Activated T-helper 1 cell treated with anti-CD3 and anti-CD28 coated beads, Interleukin-12 subunit alpha, Interleukin-12 subunit beta, Interleukin-2, Interleukin-4 antibody, amounts not matched to agents 30 ng/mL and 10 ng/mL and 1 ng/mL, durations not matched to agents 14 hours and 24 hours and 36 hours (primary cell): ENCODE results near the gene EHF. TPM values are rescaled to one million over a fixed set of nuclear protein-coding genes. Genes with fewer than 3 reads are reported as not detected.

ENCODE experiments used
- DNase-seq: peaks from one replicate; pipeline ENCODE4 v3.0.0; 2021; ENCODE audit warnings: low spot score
- H3K27ac Mint-ChIP-seq: one replicate; pipeline ENCODE4 v1.8.0; 2021; ENCODE audit warnings: mild to moderate bottlenecking, mixed read lengths
- H3K27me3 Mint-ChIP-seq: one replicate; pipeline ENCODE4 v1.8.0; 2022; ENCODE audit warnings: mild to moderate bottlenecking, moderate library complexity, mixed read lengths; ENCODE audit not compliant: insufficient read depth
- H3K36me3 Mint-ChIP-seq: one replicate; pipeline ENCODE4 v1.8.0; 2021; ENCODE audit warnings: low read depth, mixed read lengths
- H3K4me1 Mint-ChIP-seq: one replicate; pipeline ENCODE4 v1.8.0; 2021; ENCODE audit warnings: low read depth, mixed read lengths
- H3K4me3 Mint-ChIP-seq: one replicate; pipeline ENCODE4 v1.8.0; 2021; ENCODE audit warnings: mild to moderate bottlenecking, moderate library complexity, mixed read lengths
- H3K9me3 Mint-ChIP-seq: one replicate; pipeline ENCODE4 v1.8.0; 2021; ENCODE audit warnings: mixed read lengths
- intact Hi-C: fragments of 100-400 bp; cut with micrococcal nuclease; formaldehyde crosslinking; loops from one replicate; pipeline ENCODE4 v1.15.1; 2024
- total RNA-seq: library from RNA; stranded (reverse); gene quantifications from 2 replicates; pipeline ENCODE4 v1.2.3, GENCODE V29; 2022

The EHF gene
- total RNA-seq, 1 donor from 2014 or later = not detected

DNA sequence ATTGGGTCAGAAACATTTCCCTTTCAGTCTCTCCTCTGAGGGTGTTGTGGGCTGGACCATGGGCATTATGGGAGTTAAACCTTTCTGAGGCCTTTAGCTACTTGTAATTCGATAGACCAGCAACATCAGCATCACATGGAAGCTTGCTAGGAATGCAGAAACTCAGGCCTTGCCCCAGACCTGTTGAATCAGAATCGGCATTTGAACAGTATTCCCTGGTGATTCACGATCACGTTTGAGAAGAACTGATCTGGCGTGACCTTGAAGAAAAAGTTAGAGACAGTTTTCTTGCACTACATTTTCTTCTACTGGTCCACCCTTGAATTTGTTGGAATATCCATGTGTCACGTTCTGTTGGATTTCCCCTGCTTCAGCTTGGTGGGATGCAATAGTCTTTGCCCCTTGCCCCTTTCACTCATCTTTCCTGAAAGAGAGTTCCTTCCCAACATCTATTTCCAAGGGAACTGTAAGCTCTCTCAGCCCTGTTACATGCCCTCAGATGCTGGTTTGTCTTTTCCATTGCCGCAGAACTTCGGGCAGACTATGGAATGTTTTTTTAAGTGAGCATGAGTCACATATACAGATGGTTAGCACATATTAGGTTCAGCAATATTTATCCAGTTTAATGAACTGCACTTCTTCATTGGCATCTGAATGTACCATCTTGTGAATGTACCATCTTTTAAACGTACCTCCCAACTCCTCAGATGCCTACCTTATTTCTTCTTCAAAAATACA lies 23.9 kb downstream of the EHF start:
- Mint-ChIP-seq H3K27ac (no peak overlapping the region), H3K4me3 (no peak overlapping the region), H3K36me3 (no peaks in the 10 kb centered on the region), H3K4me1 (peaks cover 3% of the 10 kb centered on the region), H3K9me3 (no peaks in the 10 kb centered on the region), H3K27me3 (peaks cover 70% of the 10 kb centered on the region)
- intact Hi-C loops = no loop called here
- DNase-seq = no peak

DNA sequence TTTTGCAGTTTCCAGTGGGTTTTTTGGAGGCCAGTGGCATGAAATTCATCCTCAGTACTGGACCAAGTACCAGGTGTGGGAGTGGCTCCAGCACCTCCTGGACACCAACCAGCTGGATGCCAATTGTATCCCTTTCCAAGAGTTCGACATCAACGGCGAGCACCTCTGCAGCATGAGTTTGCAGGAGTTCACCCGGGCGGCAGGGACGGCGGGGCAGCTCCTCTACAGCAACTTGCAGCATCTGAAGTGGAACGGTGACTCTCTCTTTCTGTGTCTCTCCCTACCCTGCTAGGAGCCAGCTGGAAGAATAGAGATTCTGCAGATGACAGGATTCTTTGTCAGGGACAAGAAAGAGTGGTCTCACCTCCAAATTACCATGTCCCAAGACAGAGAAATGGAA lies 25.5 kb downstream of the EHF start:
- H3K27me3 Mint-ChIP-seq = peaks cover 62% of the 10 kb centered on the region
- no peak for DNase-seq

DNA sequence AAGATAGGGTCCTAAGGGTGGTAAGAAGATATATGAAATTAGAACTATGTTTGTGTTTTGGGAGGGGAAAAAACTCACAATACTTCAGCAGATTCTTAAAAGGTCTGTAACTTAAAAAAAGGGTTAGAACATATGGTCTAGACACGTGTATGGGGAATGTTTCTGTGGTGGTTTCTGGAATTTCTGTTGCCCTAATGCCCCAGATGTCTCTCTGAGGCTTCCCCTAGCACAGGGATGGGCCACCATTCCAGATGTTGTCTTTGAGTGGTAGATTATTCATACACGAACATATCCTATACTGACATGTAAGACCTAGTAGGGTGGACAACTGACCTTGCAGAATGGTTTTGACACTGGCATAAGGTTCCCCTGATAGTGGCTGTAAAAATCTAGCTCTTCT lies 26.2 kb downstream of the EHF start:
- peaks cover 58% of the 10 kb centered on the region for H3K27me3 Mint-ChIP-seq
- no peaks in the 10 kb centered on the region for H3K36me3 Mint-ChIP-seq
- peaks cover 21% of the 10 kb centered on the region for H3K4me1 Mint-ChIP-seq
- no peak overlapping the region for H3K27ac Mint-ChIP-seq
- no peak overlapping the region for H3K4me3 Mint-ChIP-seq
- H3K9me3 Mint-ChIP-seq = no peaks in the 10 kb centered on the region
- intact Hi-C loops = no loop called here
- no peak for DNase-seq

More for the DNA sequence above, 25.5 kb downstream of the EHF start:
- Mint-ChIP-seq H3K9me3 (no peaks in the 10 kb centered on the region), H3K36me3 (no peaks in the 10 kb centered on the region), H3K4me3 (no peak overlapping the region), H3K27ac (no peak overlapping the region), H3K4me1 (peaks cover 19% of the 10 kb centered on the region)
- intact Hi-C loops = no loop called here

DNA sequence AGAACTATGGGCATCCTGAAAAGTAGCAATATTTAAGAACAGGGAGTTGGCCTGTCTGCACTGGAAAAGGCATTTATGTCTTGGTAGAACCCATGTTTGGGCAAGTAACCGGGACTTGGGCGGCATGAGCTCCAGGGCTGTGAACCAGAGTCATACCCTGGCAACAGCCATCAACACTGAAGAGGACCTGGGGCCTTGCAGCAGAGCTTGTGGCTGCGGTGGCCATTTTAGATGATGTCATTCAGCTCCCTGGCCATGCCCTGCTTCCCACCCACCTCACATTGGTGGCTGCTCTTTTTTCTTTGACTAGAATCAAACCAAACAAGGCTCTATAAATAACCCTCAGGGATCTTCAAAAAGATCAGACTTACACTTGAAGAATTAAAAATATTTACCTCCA lies 26.6 kb downstream of the EHF start:
- intact Hi-C loops = no loop called here
- DNase-seq = no peak
- Mint-ChIP-seq H3K9me3 (no peaks in the 10 kb centered on the region), H3K36me3 (no peaks in the 10 kb centered on the region), H3K4me3 (no peak overlapping the region), H3K27ac (no peak overlapping the region), H3K4me1 (peaks cover 21% of the 10 kb centered on the region), H3K27me3 (peaks cover 60% of the 10 kb centered on the region)

DNA sequence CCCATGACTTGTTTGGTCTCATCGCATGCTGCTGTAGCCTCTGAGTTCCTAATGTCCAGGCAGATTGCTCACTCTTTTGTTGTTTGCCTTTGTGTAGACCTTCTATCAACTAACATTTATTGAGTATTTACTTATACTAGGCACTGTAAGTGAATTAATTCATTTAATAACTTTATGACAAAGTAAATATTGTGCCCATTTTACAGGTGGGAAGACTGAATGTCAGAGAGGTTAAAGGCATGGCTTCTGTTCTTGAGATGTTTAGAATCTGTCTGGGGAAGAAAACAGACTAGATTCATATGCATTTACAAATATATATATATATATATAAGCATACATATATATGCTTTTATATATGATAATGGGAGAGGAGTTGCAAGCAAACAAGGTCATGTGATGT lies 27.1 kb downstream of the EHF start:
- H3K27me3 Mint-ChIP-seq = peaks cover 64% of the 10 kb centered on the region
- peaks cover 21% of the 10 kb centered on the region for H3K4me1 Mint-ChIP-seq
- no peaks in the 10 kb centered on the region for H3K9me3 Mint-ChIP-seq
- H3K36me3 Mint-ChIP-seq = no peaks in the 10 kb centered on the region
- H3K27ac Mint-ChIP-seq = no peak overlapping the region
- no peak overlapping the region for H3K4me3 Mint-ChIP-seq
- intact Hi-C loops = no loop called here
- no peak for DNase-seq

DNA sequence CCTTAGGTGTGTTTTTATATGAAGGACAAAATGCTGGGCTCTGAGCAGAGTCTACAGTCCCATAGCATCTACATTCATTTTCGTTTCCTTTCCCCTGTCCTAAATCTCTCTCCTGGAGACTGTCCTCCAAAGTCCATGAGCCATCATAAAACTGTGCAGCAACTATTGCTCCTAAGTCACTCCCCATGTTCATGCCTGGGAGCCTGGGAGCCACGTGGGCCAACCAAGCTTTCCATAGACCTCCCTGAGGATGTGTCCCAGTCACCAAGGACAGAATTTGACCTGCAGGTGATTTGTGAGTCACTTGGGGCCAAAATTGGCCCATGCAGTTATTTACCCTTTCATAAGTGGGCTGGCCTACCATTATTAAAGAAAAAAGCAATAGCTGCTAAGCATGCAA lies 28.7 kb downstream of the EHF start:
- intact Hi-C loops = no loop called here
- H3K4me3 Mint-ChIP-seq = no peak overlapping the region
- no peaks in the 10 kb centered on the region for H3K9me3 Mint-ChIP-seq
- no peaks in the 10 kb centered on the region for H3K36me3 Mint-ChIP-seq
- no peak overlapping the region for H3K27ac Mint-ChIP-seq
- H3K27me3 Mint-ChIP-seq = peaks cover 70% of the 10 kb centered on the region
- no peak for DNase-seq
- H3K4me1 Mint-ChIP-seq = peaks cover 21% of the 10 kb centered on the region

DNA sequence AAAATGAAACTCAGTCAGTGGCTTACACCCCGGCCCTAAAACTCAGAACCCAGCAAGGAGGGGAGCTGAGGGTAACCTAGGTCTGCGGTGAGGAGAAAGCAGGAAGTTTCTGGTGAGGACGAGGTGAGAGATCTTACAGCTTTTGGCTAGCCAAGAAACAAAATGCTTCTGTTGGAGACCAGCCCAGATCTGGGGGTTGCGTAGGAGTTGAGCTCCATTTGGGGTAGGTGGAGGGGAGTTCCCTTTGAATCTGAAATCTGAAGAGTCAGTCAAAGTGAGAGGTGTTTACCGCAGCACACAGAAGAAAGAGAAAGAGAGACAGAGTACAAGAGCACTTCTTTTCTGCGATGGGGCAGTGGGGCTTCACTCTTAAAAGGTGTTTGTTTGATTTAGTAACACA lies 29.6 kb downstream of the EHF start:
- H3K4me3 Mint-ChIP-seq = peak overlapping the region; percentile 16
- peaks cover 72% of the 10 kb centered on the region for H3K27me3 Mint-ChIP-seq
- H3K27ac Mint-ChIP-seq = peak overlapping the region; percentile 68
- intact Hi-C loops = loop anchor here (1.0 to 10.0 kb wide), 13 partner anchors 16 to 1704 kb away; partner anchors contain the start of genes APIP and PDHX
- H3K36me3 Mint-ChIP-seq = no peaks in the 10 kb centered on the region
- DNase-seq = peak; percentile 73
- peaks cover 21% of the 10 kb centered on the region for H3K4me1 Mint-ChIP-seq
- H3K9me3 Mint-ChIP-seq = no peaks in the 10 kb centered on the region

DNA sequence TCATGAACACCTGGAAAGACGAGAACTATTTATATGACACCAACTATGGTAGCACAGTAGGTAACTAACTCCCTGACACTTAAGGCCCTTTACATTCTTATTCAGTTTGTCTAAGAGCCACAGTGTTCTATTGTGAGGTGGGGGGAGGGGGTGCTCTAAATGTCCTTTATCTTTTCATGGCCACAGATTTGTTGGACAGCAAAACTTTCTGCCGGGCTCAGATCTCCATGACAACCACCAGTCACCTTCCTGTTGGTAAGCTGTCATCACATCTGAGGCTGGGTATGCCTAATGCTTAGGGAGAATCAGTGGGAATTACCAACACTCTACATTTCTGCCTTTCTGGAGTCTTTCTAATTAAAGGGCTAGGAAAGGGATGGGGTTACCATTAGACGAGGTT lies 30.7 kb downstream of the EHF start:
- DNase-seq = no peak
- H3K36me3 Mint-ChIP-seq = no peaks in the 10 kb centered on the region
- intact Hi-C loops = loop anchor here (2.0 to 10.0 kb wide), 6 partner anchors 361 to 1703 kb away; no protein-coding TSS in a partner anchor
- no peaks in the 10 kb centered on the region for H3K9me3 Mint-ChIP-seq
- H3K4me1 Mint-ChIP-seq = peaks cover 21% of the 10 kb centered on the region
- H3K27ac Mint-ChIP-seq = no peak overlapping the region
- peaks cover 70% of the 10 kb centered on the region for H3K27me3 Mint-ChIP-seq
- no peak overlapping the region for H3K4me3 Mint-ChIP-seq

DNA sequence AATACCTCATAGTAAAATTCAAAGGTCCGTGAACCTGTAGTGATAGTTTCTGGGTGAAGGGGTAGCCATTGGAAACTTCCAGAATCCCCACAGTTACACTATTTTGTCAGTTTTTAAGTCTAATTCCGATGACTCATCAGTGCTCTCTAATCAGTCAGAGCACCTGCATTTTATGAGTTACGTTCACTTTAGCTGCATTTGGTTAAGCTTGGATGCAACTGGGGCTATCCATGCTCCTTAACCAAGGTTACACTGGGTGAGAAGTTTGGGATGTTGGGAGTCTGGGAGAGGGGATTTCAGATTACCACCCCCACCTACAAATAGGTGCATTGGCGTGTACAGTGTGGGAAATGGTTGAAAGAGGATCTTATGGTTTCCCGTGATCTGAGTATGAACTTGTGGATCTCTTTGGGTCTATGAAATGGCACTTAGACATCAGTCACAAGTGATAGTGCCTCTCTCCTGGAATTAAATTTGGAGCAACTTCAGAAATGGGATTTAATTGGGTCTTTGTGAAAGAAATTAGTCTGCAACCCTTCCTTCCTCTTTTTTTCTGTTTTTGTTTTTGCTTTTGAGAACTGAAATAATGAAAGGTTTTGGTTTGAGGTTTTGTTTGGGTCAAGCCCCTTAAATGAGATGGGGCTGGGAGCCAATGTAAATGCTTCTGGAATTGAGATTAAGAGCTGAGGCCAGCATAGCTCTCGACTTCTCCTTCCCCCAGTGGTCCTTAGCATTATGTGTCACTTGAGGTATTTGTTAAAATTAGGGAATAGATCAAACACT lies 31.5 kb downstream of the EHF start:
- no peak for DNase-seq
- Mint-ChIP-seq H3K27me3 (peaks cover 70% of the 10 kb centered on the region), H3K9me3 (no peaks in the 10 kb centered on the region), H3K36me3 (no peaks in the 10 kb centered on the region), H3K4me3 (no peak overlapping the region), H3K27ac (no peak overlapping the region), H3K4me1 (peaks cover 21% of the 10 kb centered on the region)
- intact Hi-C loops = loop anchor here (5.0 to 10.0 kb wide), 2 partner anchors 475 to 1702 kb away; no protein-coding TSS in a partner anchor

DNA sequence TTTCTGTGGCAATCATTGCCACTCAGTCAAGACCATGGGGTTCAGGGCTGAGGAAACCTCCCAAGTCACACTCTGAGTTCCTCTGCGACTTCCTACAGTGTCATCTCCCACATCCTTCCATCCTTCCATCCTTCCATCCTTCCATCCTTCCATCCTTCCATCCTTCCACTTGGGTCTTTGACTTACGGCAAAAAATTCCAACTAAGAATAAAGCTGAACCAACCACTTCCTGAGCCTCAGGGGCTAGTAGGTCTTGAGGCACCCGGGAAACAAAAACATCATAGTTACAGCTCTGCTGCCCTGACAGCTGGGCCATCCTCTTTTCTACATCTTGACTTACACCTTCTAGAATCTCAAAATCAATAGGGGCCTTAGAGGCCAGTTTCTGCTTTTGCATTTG lies 32.1 kb downstream of the EHF start:
- H3K27me3 Mint-ChIP-seq = peaks cover 67% of the 10 kb centered on the region
- no peak overlapping the region for H3K4me3 Mint-ChIP-seq
- H3K9me3 Mint-ChIP-seq = no peaks in the 10 kb centered on the region
- intact Hi-C loops = loop anchor here (5.0 to 10.0 kb wide), 2 partner anchors 474 to 1702 kb away; no protein-coding TSS in a partner anchor
- no peak overlapping the region for H3K27ac Mint-ChIP-seq
- DNase-seq = no peak
- H3K4me1 Mint-ChIP-seq = peaks cover 21% of the 10 kb centered on the region
- no peaks in the 10 kb centered on the region for H3K36me3 Mint-ChIP-seq

DNA sequence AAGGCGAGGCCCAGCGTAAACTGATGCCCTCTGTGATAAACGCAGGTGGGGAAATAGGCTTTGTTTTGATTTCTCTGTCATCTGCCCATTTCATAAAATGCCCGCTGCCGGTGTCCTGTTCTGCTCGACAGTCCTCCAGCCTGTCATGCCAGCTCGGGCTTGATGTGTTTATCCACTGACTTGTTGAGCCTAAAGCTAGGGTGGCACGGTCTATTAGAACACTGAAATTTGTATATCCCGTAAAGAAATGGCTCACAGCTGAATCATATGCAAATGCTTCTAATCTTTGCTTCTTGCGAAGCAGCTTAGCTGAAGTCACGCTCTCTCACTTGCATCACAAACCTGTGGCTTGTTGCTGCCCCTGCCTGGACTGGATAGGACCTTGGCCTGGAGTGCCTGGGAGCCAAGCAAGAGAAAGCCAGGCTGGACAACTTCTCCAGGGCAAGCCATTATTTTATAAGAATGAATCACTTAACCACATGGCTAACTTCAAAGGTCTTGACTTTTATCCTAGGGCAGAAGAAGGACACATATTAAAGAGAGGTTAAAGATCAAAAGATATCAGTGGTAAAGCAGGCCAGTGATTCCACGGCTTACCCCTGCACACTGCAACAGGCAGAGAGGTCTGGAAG lies 33.1 kb downstream of the EHF start:
- Mint-ChIP-seq H3K27ac (no peak overlapping the region), H3K9me3 (no peaks in the 10 kb centered on the region), H3K4me3 (no peak overlapping the region), H3K27me3 (peaks cover 66% of the 10 kb centered on the region), H3K36me3 (no peaks in the 10 kb centered on the region), H3K4me1 (peaks cover 21% of the 10 kb centered on the region)
- no peak for DNase-seq
- intact Hi-C loops = loop anchor here (5.0 to 10.0 kb wide), 2 partner anchors 473 to 1701 kb away; no protein-coding TSS in a partner anchor

DNA sequence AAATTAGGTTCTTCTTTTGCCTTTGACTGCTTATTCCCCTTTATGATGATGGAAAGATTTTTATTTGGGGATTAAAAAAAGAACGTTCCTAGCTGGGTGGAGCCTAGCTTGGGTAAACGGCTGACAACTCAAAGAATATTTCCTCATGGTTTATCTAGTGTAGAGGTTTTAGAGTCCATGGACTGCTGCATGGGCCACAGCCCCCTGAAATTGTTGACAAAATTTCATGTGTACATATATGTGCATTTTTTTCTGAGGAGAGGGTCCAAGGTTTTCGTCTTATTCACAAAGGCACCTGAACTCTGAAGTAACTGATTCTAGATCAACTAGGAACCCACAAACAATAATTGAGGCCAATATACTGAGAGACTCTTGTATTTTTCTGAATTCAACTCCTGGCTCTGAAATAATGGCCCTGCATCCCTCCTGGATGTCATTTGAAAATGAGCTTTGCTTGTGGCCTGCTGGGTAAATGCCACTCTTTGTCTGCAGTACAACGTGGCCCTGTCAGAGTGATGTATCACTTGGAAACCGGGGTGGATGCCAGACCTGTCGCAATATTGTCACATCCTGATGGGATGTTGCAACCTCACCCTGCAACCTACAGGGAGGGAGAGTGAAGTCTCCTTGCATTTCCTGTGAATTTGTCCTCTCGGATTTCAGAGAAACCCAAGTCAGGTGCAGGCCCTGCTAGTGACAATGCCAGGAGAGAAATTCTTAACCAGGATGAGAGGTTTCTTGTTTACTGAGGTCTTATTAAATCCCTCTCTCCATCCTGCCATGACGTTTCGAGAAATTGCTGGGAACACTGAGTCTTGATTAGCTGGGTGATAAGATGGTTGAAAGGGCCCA lies 33.8 kb downstream of the EHF start:
- Mint-ChIP-seq H3K27me3 (peaks cover 62% of the 10 kb centered on the region), H3K36me3 (no peaks in the 10 kb centered on the region), H3K4me3 (no peak overlapping the region), H3K27ac (no peak overlapping the region), H3K9me3 (no peaks in the 10 kb centered on the region), H3K4me1 (peaks cover 19% of the 10 kb centered on the region)
- intact Hi-C loops = loop anchor here (5.0 to 10.0 kb wide), 2 partner anchors 473 to 1700 kb away; no protein-coding TSS in a partner anchor
- no peak for DNase-seq
